IMR-90 (cell line): ENCODE results near the gene PEA15. TPM values are rescaled to one million over a fixed set of nuclear protein-coding genes. Genes with fewer than 3 reads are reported as not detected.

Experiments
- ATAC-seq: fragments of 200-7000 bp; cut with Tn5 transposase; 2 replicates; pipeline ENCODE4 v1.9.1; 2020; ENCODE audit warnings: low read depth, mild to moderate bottlenecking, moderate library complexity
- BruUV-seq: library from RNA; stranded (reverse); fragments of 400-500 nt; replicated peaks from 2 replicates; lab custom pipeline; 2021; lab: Mats Ljungman, UMichigan
- CTCF ChIA-PET: fragments of 300-600 bp; formaldehyde crosslinking; extraction: SDS; loops from one replicate; lab custom pipeline; 2021; ENCODE audit warnings: antibody characterized with exemption; lab: Yijun Ruan, JAX
- POLR2A ChIA-PET: fragments of 300-600 bp; sonication (Branson Sonifier 250); formaldehyde crosslinking; loops from one replicate; lab custom pipeline; 2022; ENCODE audit warnings: antibody characterized with exemption; ENCODE audit not compliant: unreplicated experiment; lab: Charles Lee
- DNase-seq: peaks from one replicate; pipeline ENCODE4 v3.0.0; 2013
- H2AFZ ChIP-seq: replicated peaks from 2 replicates; pipeline ENCODE3; 2013; ENCODE audit warnings: low read length, mild to moderate bottlenecking; ENCODE audit not compliant: poor library complexity
- H2AK5ac ChIP-seq: 2 replicates; pipeline ENCODE4 v1.6.1; 2013; ENCODE audit warnings: low read depth, low read length, inconsistent platforms
- H2AK9ac ChIP-seq: replicated peaks from 2 replicates; pipeline ENCODE3; 2013; ENCODE audit warnings: mild to moderate bottlenecking, low read depth, low read length, moderate library complexity; ENCODE audit not compliant: poor library complexity
- H2BK120ac ChIP-seq: 2 replicates; pipeline ENCODE4 v1.6.1; 2013; ENCODE audit warnings: low read depth, low read length, inconsistent platforms
- H2BK15ac ChIP-seq: 3 replicates; pipeline ENCODE4 v1.6.1; 2013; ENCODE audit warnings: low read depth, low read length, inconsistent platforms
- H2BK20ac ChIP-seq: 2 replicates; pipeline ENCODE4 v1.6.1; 2013; ENCODE audit warnings: low read depth, mild to moderate bottlenecking, inconsistent platforms, low read length, moderate library complexity
- H2BK5ac ChIP-seq: 2 replicates; pipeline ENCODE4 v1.6.1; 2013; ENCODE audit warnings: mild to moderate bottlenecking, low read depth, low read length, inconsistent platforms; ENCODE audit not compliant: poor library complexity, severe bottlenecking
- H3K14ac ChIP-seq: replicated peaks from 2 replicates; pipeline ENCODE4 v1.6.1; 2013; ENCODE audit warnings: low read depth, low read length, inconsistent platforms
- H3K18ac ChIP-seq: 2 replicates; pipeline ENCODE4 v1.6.1; 2013; ENCODE audit warnings: low read depth, low read length, control low read depth
- H3K23ac ChIP-seq: 2 replicates; pipeline ENCODE4 v1.6.1; 2013; ENCODE audit warnings: low read depth, low read length, inconsistent platforms
- H3K27ac ChIP-seq: 2 replicates; pipeline ENCODE4 v1.5.1; 2013; ENCODE audit warnings: mild to moderate bottlenecking, control low read depth, low read length; ENCODE audit not compliant: insufficient read depth
- H3K27me3 ChIP-seq: 2 replicates; pipeline ENCODE4 v1.6.1; 2013; ENCODE audit warnings: low read length; ENCODE audit not compliant: control insufficient read depth, insufficient read depth
- H3K36me3 ChIP-seq: 2 replicates; pipeline ENCODE4 v1.6.1; 2013; ENCODE audit warnings: low read length, mixed read lengths; ENCODE audit not compliant: control insufficient read depth, insufficient read depth
- H3K4ac ChIP-seq: 2 replicates; pipeline ENCODE4 v1.6.1; 2013; ENCODE audit warnings: low read depth, low read length, inconsistent platforms
- H3K4me1 ChIP-seq: 2 replicates; pipeline ENCODE4 v1.6.1; 2013; ENCODE audit warnings: low read length, mixed read lengths; ENCODE audit not compliant: control insufficient read depth, insufficient read depth
- H3K4me2 ChIP-seq: 2 replicates; pipeline ENCODE4 v1.6.1; 2013; ENCODE audit warnings: low read depth, mild to moderate bottlenecking, control low read depth, low read length, moderate library complexity
- H3K4me3 ChIP-seq: 2 replicates; pipeline ENCODE4 v1.5.1; 2013; ENCODE audit warnings: low read depth, mild to moderate bottlenecking, control low read depth, low read length, moderate library complexity; ENCODE audit not compliant: insufficient read depth
- H3K56ac ChIP-seq: 2 replicates; pipeline ENCODE4 v1.6.1; 2013; ENCODE audit warnings: low read length, inconsistent platforms; ENCODE audit not compliant: insufficient read depth; ENCODE audit errors: extremely low read depth
- H3K79me1 ChIP-seq, 2 experiments: 2 replicates each; pipeline ENCODE4 v1.6.1; 2013; ENCODE audit warnings: low read length in 2 of 2, inconsistent platforms in 1 of 2, low read depth in 1 of 2
- H3K9ac ChIP-seq: 2 replicates; pipeline ENCODE4 v1.6.1; 2013; ENCODE audit warnings: low read depth, low read length, control low read depth
- H3K9me1 ChIP-seq: 2 replicates; pipeline ENCODE4 v1.6.1; 2013; ENCODE audit warnings: low read length, inconsistent platforms; ENCODE audit not compliant: insufficient read depth
- H3K9me3 ChIP-seq: 2 replicates; pipeline ENCODE4 v1.6.1; 2013; ENCODE audit warnings: low read length; ENCODE audit not compliant: control insufficient read depth, insufficient read depth
- H4K20me1 ChIP-seq: 2 replicates; pipeline ENCODE4 v1.6.1; 2013; ENCODE audit warnings: low read length, inconsistent platforms; ENCODE audit not compliant: insufficient read depth
- H4K5ac ChIP-seq: 2 replicates; pipeline ENCODE4 v1.6.1; 2013; ENCODE audit warnings: mild to moderate bottlenecking, low read depth, low read length, control low read depth
- H4K8ac ChIP-seq, 2 experiments: 2 replicates each; pipeline ENCODE4 v1.6.1; 2013; ENCODE audit warnings: low read depth in 2 of 2, low read length in 2 of 2, control low read depth in 1 of 2, inconsistent platforms in 1 of 2
- H4K91ac ChIP-seq: 2 replicates; pipeline ENCODE4 v1.6.1; 2013; ENCODE audit warnings: low read depth, low read length, inconsistent platforms; ENCODE audit not compliant: insufficient read depth
- MAZ ChIP-seq: IDR thresholded peaks from 2 replicates; pipeline ENCODE4 v1.6.1; 2012; ENCODE audit warnings: low read depth, mild to moderate bottlenecking, low read length, improper control_type of control experiment, moderate library complexity, borderline replicate concordance
- POLR2A ChIP-seq: IDR thresholded peaks from 2 replicates; pipeline ENCODE4 v1.6.1; 2012; ENCODE audit warnings: mild to moderate bottlenecking, low read depth, low read length
- WGBS, 2 experiments: methylation state at CpG; one replicate each; pipeline versions ENCODE4 v1.1.5 to v1.1.7; 2013; ENCODE audit warnings: missing lambda C conversion rate in 2 of 2; ENCODE audit not compliant: insufficient read length in 1 of 2; ENCODE audit errors: extremely low coverage in 2 of 2; 5-methylcytosine and 5-hydroxymethylcytosine counted together
- dilution Hi-C: fragments of 300-500 bp; cut with HindIII; formaldehyde crosslinking; loops from one replicate; pipeline ENCODE4 v1.14.3; 2018; ENCODE audit warnings: low sequenced_read_pairs; ENCODE audit not compliant: unreplicated experiment
- in situ Hi-C: fragments of 300-500 bp; cut with MboI; formaldehyde crosslinking; loops from 3 replicates; pipeline ENCODE4 v1.14.3; 2019; ENCODE audit warnings: low sequenced_read_pairs, inconsistent platforms, mixed read lengths
- intact Hi-C: fragments of 100-400 bp; cut with micrococcal nuclease; formaldehyde crosslinking; loops from 2 replicates; pipeline ENCODE4 v1.10.0; 2022
- polyA plus RNA-seq, 3 experiments: library from polyadenylated mRNA; depleted of rRNA; stranded (reverse); fragments of >200 nt; gene quantifications; 2 replicates each; pipeline ENCODE4 v1.2.3, GENCODE V29; 2012; ENCODE audit warnings: low replicate concordance in 1 of 3
- total RNA-seq: library from RNA; depleted of rRNA; stranded (reverse); fragments of >200 nt; gene quantifications from 2 replicates; pipeline ENCODE4 v1.2.3, GENCODE V29; 2012

Gene PEA15
- total and polyA plus RNA-seq, 2 of the 4 experiments (the other 2 are of a cell fraction), result 296 to 754 TPM

DNA sequence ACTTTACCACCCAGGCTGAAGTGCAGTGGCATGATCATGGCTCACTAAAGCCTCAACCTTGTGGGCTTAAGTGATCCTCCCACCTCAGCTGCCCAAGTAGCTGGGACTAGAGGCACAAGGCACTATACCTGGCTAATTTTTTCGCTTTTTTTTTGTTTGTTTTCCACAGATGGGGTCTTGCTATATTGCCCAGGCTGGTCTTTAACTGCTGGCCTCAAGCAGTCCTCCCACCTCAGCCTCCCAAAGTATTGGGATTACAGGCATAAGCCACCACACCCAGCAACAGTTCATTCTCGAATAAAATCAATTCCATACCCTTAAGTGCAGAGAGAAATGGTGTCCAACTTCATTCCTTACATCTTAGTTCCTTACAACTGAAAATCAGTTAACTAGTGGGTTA, 32.4 kb downstream of the PEA15 start:
- peaks cover 4 to 12% of the 10 kb centered on the region in 2 experiments; a peak in 3 of 4 replicates for H3K79me1 ChIP-seq

More for the DNA sequence above, 32.4 kb downstream of the PEA15 start:
- H3K9me3 ChIP-seq, result no peaks in the 10 kb centered on the region
- H2AK9ac ChIP-seq, result no peak overlapping the region
- intact Hi-C loops (loop anchor here (5.0 kb wide), 1 partner anchor 80 kb away; no protein-coding TSS in a partner anchor), in situ Hi-C loops (no loop called here), dilution Hi-C loops (no loop called here)
- POLR2A ChIA-PET, result no interaction called here
- no peak overlapping the region for H4K91ac ChIP-seq
- peaks cover 44% of the 10 kb centered on the region for H3K36me3 ChIP-seq
- H3K56ac ChIP-seq, result no peak overlapping the region
- no peak overlapping the region for H3K27ac ChIP-seq
- 100% methylated on average over 1 of the region's 2 CpGs; no CpG with 5 or more reads in 1 of the 2 experiments for WGBS, 2 experiments
- no peak overlapping the region for H2BK120ac ChIP-seq
- H2BK5ac ChIP-seq, result no peak overlapping the region
- no peaks in the 10 kb centered on the region; the same call in 1 of the 2 replicates for H3K9me1 ChIP-seq
- H3K4me3 ChIP-seq, result no peak overlapping the region
- H4K5ac ChIP-seq, result no peak overlapping the region
- no peak overlapping the region for H4K8ac ChIP-seq
- TF ChIP-seq MAZ (no peak), POLR2A (no peak)
- CTCF ChIA-PET, result interaction anchor here (1.2 kb wide), 1 partner anchor 152 kb away, joined by 3 read pairs; no protein-coding TSS in a partner anchor
- H3K4ac ChIP-seq, result no peak overlapping the region
- H2BK20ac ChIP-seq, result no peak overlapping the region
- no peak overlapping the region for H3K4me2 ChIP-seq
- H2AFZ ChIP-seq, result no peak overlapping the region
- H3K4me1 ChIP-seq, result no peaks in the 10 kb centered on the region
- no peak overlapping the region for H3K9ac ChIP-seq
- H3K23ac ChIP-seq, result no peak overlapping the region
- BruUV-seq, result no TSS peak
- H2BK15ac ChIP-seq, result no peak overlapping the region
- no peak overlapping the region for H3K18ac ChIP-seq
- no peaks in the 10 kb centered on the region for H4K20me1 ChIP-seq
- no peak overlapping the region for H2AK5ac ChIP-seq
- H3K27me3 ChIP-seq, result no peaks in the 10 kb centered on the region
- no peak for ATAC-seq
- no peak overlapping the region for H3K14ac ChIP-seq
- no peak for DNase-seq
